Measurements from ENCODE around the gene MRPS11.
"Not testable (repeated sequence)": the region's sequence is repeated elsewhere in the genome, so short reads cannot be mapped to it uniquely, and the experiment has no call there.

MRPS11 gene

GRCh38 chr15:88456733-88457132 is 10.8 kb upstream of the MRPS11 start:
- no peak for DNase-seq

GRCh38 chr15:88463870-88464532 is 3.5 kb upstream of the MRPS11 start:
- no peak for DNase-seq

- no peak for DNase-seq
These were observed 1.8 kb upstream of the MRPS11 start for GRCh38 chr15:88465633-88466224.

GRCh38 chr15:88467935-88468528 is 524 bp downstream of the MRPS11 start:
- no peak for DNase-seq

GRCh38 chr15:88468721-88469120 is 1.2 kb downstream of the MRPS11 start:
- DNase-seq = not testable (repeated sequence)

- DNase-seq = no peak
These were observed 1.8 kb downstream of the MRPS11 start for GRCh38 chr15:88469321-88469720.

- DNase-seq = no peak
These were observed 3.3 kb downstream of the MRPS11 start for GRCh38 chr15:88470625-88471372.

- no peak for DNase-seq
These were observed 4.7 kb downstream of the MRPS11 start for GRCh38 chr15:88472225-88472624.

- not testable (repeated sequence) for DNase-seq
These were observed 6.3 kb downstream of the MRPS11 start for GRCh38 chr15:88473661-88474293.

GRCh38 chr15:88476635-88477060 is 9.1 kb downstream of the MRPS11 start:
- peak; percentile 18 for DNase-seq

GRCh38 chr15:88477126-88477525 is 9.6 kb downstream of the MRPS11 start:
- no peak for DNase-seq

- DNase-seq = no peak
These were observed 10.4 kb downstream of the MRPS11 start for GRCh38 chr15:88477904-88478303.

- no peak for DNase-seq
These were observed 11.7 kb downstream of the MRPS11 start for GRCh38 chr15:88479169-88479568.

- no peak for DNase-seq
These were observed 13.5 kb downstream of the MRPS11 start for GRCh38 chr15:88480981-88481380.

GRCh38 chr15:88482263-88482662 is 14.8 kb downstream of the MRPS11 start:
- DNase-seq = no peak

GRCh38 chr15:88484682-88485331 is 17.3 kb downstream of the MRPS11 start:
- no peak for DNase-seq

- DNase-seq = no peak
These were observed 19.8 kb downstream of the MRPS11 start for GRCh38 chr15:88487178-88487795.

- DNase-seq = no peak
These were observed 20.5 kb downstream of the MRPS11 start for GRCh38 chr15:88487796-88488523.

GRCh38 chr15:88489321-88489720 is 21.8 kb downstream of the MRPS11 start:
- DNase-seq = no peak

- DNase-seq = no peak
These were observed 22.5 kb downstream of the MRPS11 start for GRCh38 chr15:88490036-88490435.

GRCh38 chr15:88491158-88491557 is 23.6 kb downstream of the MRPS11 start:
- DNase-seq = no peak

Data from NCI-H1092 (cell line).